Measurements from ENCODE around the gene CBFA2T3. TPM values are rescaled to one million over a fixed set of nuclear protein-coding genes. Genes with fewer than 3 reads are reported as not detected.

Gene CBFA2T3
- total and polyA plus RNA-seq, 9 donors = 0.53 to 2.8 (median 1.2) TPM; not detected in 1

- DNase-seq = no peak
- intact Hi-C loops (cut with DNase I) = no loop called here
- TF ChIP-seq POLR2A (IDR thresholded peaks at IDR 0.05) = no peak
- no peak for TF ChIP-seq CTCF (IDR thresholded peaks at IDR 0.05)
- no peak overlapping the region for H3K27ac ChIP-seq
- H3K4me3 ChIP-seq = no peak overlapping the region
- H3K4me1 ChIP-seq (ENCODE audit: insufficient read depth) = peaks cover 6% of the 10 kb centered on the region
- WGBS, 3 donors = 81 to 88% (median 83%) methylated on average over 27 to 28 of the region's 28 CpGs
- no peaks in the 10 kb centered on the region for H3K36me3 ChIP-seq
- no peaks in the 10 kb centered on the region for H3K9me3 ChIP-seq
- no peaks in the 10 kb centered on the region for H3K27me3 ChIP-seq
These were observed 91.2 kb downstream of the CBFA2T3 start for GRCh38 chr16:88885693-88886280.

GRCh38 chr16:88884569-88885271 lies 92.3 kb downstream of the CBFA2T3 start:
- no peaks in the 10 kb centered on the region for H3K27me3 ChIP-seq
- no peaks in the 10 kb centered on the region for H3K9me3 ChIP-seq
- no peak overlapping the region for H3K27ac ChIP-seq
- WGBS, 3 donors = 90 to 93% (median 92%) methylated on average over 38 to 39 of the region's 39 CpGs
- intact Hi-C loops (cut with DNase I) = no loop called here
- TF ChIP-seq POLR2A (IDR thresholded peaks at IDR 0.05) (no peak), EP300 (IDR thresholded peaks at IDR 0.05) (no peak), CTCF (IDR thresholded peaks at IDR 0.05) (no peak)
- H3K4me1 ChIP-seq (ENCODE audit: insufficient read depth) = peaks cover 6% of the 10 kb centered on the region
- H3K36me3 ChIP-seq = no peaks in the 10 kb centered on the region
- H3K4me3 ChIP-seq = no peak overlapping the region
- DNase-seq = no peak

GRCh38 chr16:88883946-88884345 lies 93.1 kb downstream of the CBFA2T3 start:
- H3K27me3 ChIP-seq = no peaks in the 10 kb centered on the region

More at GRCh38 chr16:88883946-88884345, 93.1 kb downstream of the CBFA2T3 start:
- Histone ChIP-seq H3K4me3 (no peak overlapping the region), H3K27ac (no peak overlapping the region), H3K9me3 (no peaks in the 10 kb centered on the region), H3K4me1 (ENCODE audit: insufficient read depth) (peaks cover 6% of the 10 kb centered on the region), H3K36me3 (no peaks in the 10 kb centered on the region)
- DNase-seq = no peak
- 71 to 86% (median 83%) methylated on average over 10 to 11 of the region's 11 CpGs for WGBS, 3 donors
- intact Hi-C loops (cut with DNase I) = no loop called here
- TF ChIP-seq POLR2A (IDR thresholded peaks at IDR 0.05) = no peak
- TF ChIP-seq CTCF (IDR thresholded peaks at IDR 0.05) = no peak
- no peak for TF ChIP-seq EP300 (IDR thresholded peaks at IDR 0.05)
